Transverse colon (tissue), 4 donors: ENCODE results near the gene DEPP1. TPM values are rescaled to one million over a fixed set of nuclear protein-coding genes. Genes with fewer than 3 reads are reported as not detected.
"Not testable (repeated sequence)": the region's sequence is repeated elsewhere in the genome, so short reads cannot be mapped to it uniquely, and the experiment has no call there.

Source experiments
- DNase-seq: peaks from one replicate; pipeline ENCODE4 v3.0.0-alpha.2; 2019
- H3K27ac ChIP-seq, 4 donors: fragments of 200-600 bp; sonication (generic); 2 replicates each; pipeline ENCODE4 v1.5.1; 2016 to 2018; ENCODE audit warnings: inconsistent platforms in 4 of 4
- H3K27me3 ChIP-seq: fragments of 200-600 bp; sonication (generic); 2 replicates; pipeline ENCODE4 v1.5.1; 2017; ENCODE audit warnings: inconsistent platforms
- H3K36me3 ChIP-seq, 4 donors: fragments of 200-600 bp; sonication (generic); 2 replicates each; pipeline ENCODE4 v1.5.1; 2017 to 2019; ENCODE audit warnings: inconsistent platforms in 4 of 4
- H3K4me1 ChIP-seq, 4 donors: fragments of 200-600 bp; sonication (generic); 2 replicates each; pipeline ENCODE4 v1.5.1; 2017 to 2020; ENCODE audit warnings: inconsistent platforms in 4 of 4
- H3K4me3 ChIP-seq, 4 donors: fragments of 200-600 bp; sonication (generic); 1 replicate in 1 of 4; 2 replicates in 3 of 4; pipeline versions ENCODE4 v1.5.1 to v1.6.1; 2017 to 2019; ENCODE audit warnings: inconsistent platforms in 4 of 4
- H3K9me3 ChIP-seq, 2 donors: fragments of 200-600 bp; sonication (generic); 2 replicates each; pipeline ENCODE4 v1.5.1; 2017 to 2019; ENCODE audit warnings: inconsistent platforms in 2 of 2
- EP300 ChIP-seq: sonication (generic); formaldehyde crosslinking; IDR thresholded peaks from one replicate; pipeline ENCODE4 v1.6.1; 2017; ENCODE audit warnings: antibody characterized with exemption, low read depth
- POLR2A ChIP-seq: fragments of 450-650 bp; IDR thresholded peaks from one replicate; pipeline ENCODE4 v1.6.1; 2016; ENCODE audit warnings: antibody characterized with exemption, mild to moderate bottlenecking, moderate library complexity
- POLR2AphosphoS5 ChIP-seq, 3 donors: sonication (generic); formaldehyde crosslinking; IDR thresholded peaks; one replicate each; pipeline ENCODE4 v1.6.1; 2016; ENCODE audit warnings: antibody characterized with exemption in 3 of 3
- WGBS, 2 donors: methylation state at CpG; one replicate each; pipeline ENCODE4 v1.1.5; 2018; ENCODE audit warnings: low coverage in 1 of 2; 5-methylcytosine and 5-hydroxymethylcytosine counted together
- in situ Hi-C, 4 donors: fragments of 200-750 bp; cut with MboI; loops; one replicate each; pipeline versions ENCODE4 v1.15.0 to v1.15.1; 2017; ENCODE audit warnings: low sequenced_read_pairs in 3 of 4, low pct_ligation_motif_present in 1 of 4, low pct_unique_long_range_greater_than_20kb in 1 of 4
- intact Hi-C: fragments of 100-400 bp; cut with DNase I; formaldehyde crosslinking; loops from one replicate; pipeline ENCODE4 v1.15.1; 2023; ENCODE audit warnings: low total_unique reads
- total RNA-seq, 4 donors: library from RNA; depleted of rRNA; stranded (reverse); fragments of >200 nt; gene quantifications; one replicate each; pipeline ENCODE4 v1.1.0, GENCODE V29; 2016
- TF ChIP-seq, protein P1 (sequence below), 5 experiments: fragments of 200-600 bp in 3 of 5; fragments of 450-650 bp in 2 of 5; sonication (generic) in 3 of 5; IDR thresholded peaks; 1 replicate in 2 of 5; 2 replicates in 3 of 5; pipeline ENCODE4 v1.5.1; 2016 to 2017; ENCODE audit warnings: antibody characterized with exemption in 5 of 5, inconsistent platforms in 3 of 5, mild to moderate bottlenecking in 2 of 5, moderate library complexity in 1 of 5

DEPP1 gene, protein sequence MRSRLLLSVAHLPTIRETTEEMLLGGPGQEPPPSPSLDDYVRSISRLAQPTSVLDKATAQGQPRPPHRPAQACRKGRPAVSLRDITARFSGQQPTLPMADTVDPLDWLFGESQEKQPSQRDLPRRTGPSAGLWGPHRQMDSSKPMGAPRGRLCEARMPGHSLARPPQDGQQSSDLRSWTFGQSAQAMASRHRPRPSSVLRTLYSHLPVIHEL
- total RNA-seq, result 100 to 1,000 TPM in 2 of 4 donors, 10 to 100 TPM in 2; 14.6 to 109 (median 76.6) TPM

DNA sequence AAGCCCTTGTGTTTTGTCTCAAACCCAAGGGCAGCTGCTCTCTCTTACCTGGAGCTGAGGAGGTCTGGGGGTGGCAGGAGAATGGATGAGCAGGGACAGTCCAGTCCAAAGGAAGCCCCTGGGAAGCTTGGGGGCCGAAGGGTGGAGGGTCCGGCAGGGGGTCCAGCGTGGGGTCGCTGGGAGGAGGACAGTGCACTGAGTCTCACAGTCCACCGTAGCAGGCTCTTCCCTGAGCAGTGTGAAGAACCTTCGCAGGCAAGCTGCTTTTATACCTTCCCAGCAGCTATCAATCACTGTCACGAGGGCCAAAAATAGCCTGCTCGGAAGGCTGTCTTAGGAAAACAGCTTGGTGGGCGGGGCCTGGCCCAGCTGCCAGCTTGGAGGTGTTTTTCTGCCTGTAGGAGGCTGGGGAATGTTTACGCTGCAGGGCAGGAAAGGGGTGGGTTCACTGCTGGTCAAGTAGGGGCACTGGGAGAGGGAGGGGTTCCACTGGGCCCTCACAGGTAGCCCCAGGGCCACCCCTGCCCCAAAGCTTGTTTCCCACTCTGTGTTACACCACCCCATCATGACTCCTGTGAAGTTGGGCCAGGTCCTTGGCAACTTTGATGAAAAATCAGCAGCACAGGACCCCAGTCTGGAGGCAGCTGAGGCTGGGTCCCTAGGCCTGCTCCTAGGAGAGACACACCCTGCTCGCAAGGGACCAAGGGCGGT lies at the start of gene DEPP1:
Gene DEPP1, minus strand, starts transcription at position 240 of the 711 bp plus-strand sequence. CDS start 779 bp downstream, outside the sequence.
- H3K9me3 ChIP-seq, result no peaks in the 10 kb centered on the region
- peak within 1 kb of the TSS; percentile 87 to 95 (median 87) for H3K27ac ChIP-seq
- H3K27me3 ChIP-seq, result no peaks in the 10 kb centered on the region
- intact Hi-C loops (no loop called here), in situ Hi-C loops (no loop called here)
- no peaks in the 10 kb centered on the region for H3K36me3 ChIP-seq
- TF ChIP-seq, protein P1, sequence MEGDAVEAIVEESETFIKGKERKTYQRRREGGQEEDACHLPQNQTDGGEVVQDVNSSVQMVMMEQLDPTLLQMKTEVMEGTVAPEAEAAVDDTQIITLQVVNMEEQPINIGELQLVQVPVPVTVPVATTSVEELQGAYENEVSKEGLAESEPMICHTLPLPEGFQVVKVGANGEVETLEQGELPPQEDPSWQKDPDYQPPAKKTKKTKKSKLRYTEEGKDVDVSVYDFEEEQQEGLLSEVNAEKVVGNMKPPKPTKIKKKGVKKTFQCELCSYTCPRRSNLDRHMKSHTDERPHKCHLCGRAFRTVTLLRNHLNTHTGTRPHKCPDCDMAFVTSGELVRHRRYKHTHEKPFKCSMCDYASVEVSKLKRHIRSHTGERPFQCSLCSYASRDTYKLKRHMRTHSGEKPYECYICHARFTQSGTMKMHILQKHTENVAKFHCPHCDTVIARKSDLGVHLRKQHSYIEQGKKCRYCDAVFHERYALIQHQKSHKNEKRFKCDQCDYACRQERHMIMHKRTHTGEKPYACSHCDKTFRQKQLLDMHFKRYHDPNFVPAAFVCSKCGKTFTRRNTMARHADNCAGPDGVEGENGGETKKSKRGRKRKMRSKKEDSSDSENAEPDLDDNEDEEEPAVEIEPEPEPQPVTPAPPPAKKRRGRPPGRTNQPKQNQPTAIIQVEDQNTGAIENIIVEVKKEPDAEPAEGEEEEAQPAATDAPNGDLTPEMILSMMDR (IDR thresholded peaks at IDR 0.05), result peak in 3 of 5 experiments; percentile 20 to 59 (median 43)
- TF ChIP-seq EP300 (peak; percentile 85), POLR2AphosphoS5 (IDR thresholded peaks at IDR 0.05) (peak; percentile 99 to 100 (median 100)), POLR2A (peak; percentile 99)
- peak; percentile 94 for DNase-seq
- peak within 1 kb of the TSS; percentile 30 to 59 (median 50) for H3K4me3 ChIP-seq
- 23% methylated on average over 12 of the region's 12 CpGs; no CpG with 5 or more reads in 1 of the 2 donors for WGBS, 2 donors
- H3K4me1 ChIP-seq, result peaks cover 35 to 80% (median 65%) of the 10 kb centered on the region in 4 donors

DNA sequence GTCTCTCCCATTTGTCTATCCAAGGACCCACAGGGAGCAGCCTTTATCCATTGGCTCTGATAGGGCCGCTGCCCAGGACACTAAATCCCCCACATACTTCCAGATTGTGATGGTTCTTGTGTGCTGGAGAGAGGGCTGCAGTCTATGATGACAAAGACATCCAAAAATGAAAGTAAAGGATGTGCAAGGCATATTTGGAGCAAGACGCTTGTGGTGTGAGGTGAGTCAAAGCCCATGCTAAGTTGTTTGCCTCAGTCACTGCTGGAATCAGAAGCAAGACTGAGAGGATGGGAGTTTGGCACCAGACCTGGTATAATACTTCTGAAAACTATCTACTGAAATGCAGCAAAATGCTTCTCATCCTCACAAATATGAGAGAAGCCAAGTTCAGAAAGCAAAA lies 44.8 kb upstream of the DEPP1 start:
- Histone ChIP-seq H3K4me1 (no peaks in the 10 kb centered on the region), H3K27me3 (no peaks in the 10 kb centered on the region), H3K9me3 (no peaks in the 10 kb centered on the region), H3K36me3 (no peaks in the 10 kb centered on the region), H3K27ac (no peak overlapping the region), H3K4me3 (no peak overlapping the region)
- TF ChIP-seq EP300, result no peak
- DNase-seq, result no peak
- intact Hi-C loops (no loop called here), in situ Hi-C loops (no loop called here)
- 79 to 88% methylated on average over 2 of the region's 2 CpGs for WGBS, 2 donors

DNA sequence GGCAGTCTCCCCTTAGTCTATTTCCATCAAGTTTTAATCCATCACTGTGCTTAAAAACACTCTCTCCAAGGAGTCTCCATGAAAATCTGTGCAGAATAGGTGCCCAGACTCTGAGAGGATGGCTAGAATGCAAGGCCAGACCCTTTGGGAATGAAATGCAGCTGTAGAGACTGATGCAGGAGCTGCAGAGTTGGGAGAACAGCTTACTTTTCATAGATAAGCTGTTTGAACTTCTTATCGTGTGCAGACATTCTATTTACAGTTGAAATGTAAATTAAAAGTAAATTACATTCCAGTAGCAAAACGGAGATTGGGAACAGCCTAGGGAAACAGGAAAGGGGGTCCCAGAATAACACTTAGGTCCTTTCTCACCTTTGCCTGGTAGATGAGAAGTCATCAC lies 37.0 kb upstream of the DEPP1 start:
- TF ChIP-seq POLR2AphosphoS5 (IDR thresholded peaks at IDR 0.05) (no peak), EP300 (no peak), POLR2A (no peak)
- TF ChIP-seq, protein P1 (IDR thresholded peaks at IDR 0.05), result no peak
- in situ Hi-C loops, result no loop called here

DNA sequence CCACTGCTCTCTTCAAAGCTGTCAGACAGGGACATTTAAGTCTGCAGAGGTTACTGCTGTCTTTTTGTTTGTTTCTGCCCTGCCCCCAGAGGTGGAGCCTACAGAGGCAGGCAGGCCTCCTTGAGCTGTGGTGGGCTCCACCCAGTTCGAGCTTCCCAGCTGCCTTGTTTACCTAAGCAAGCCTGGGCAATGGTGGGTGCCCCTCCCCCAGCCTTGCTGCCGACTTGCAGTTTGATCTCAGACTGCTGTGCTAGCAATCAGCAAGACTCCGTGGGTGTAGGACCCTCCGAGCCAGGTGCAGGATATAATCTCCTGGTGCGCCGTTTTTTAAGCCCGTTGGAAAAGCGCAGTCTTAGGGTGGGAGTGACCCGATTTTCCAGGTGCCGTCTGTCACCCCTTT lies 35.9 kb upstream of the DEPP1 start:
- H3K27ac ChIP-seq, DNase-seq, H3K4me1 ChIP-seq, H3K4me3 ChIP-seq, H3K36me3 ChIP-seq, H3K9me3 ChIP-seq, intact Hi-C loops, in situ Hi-C loops, H3K27me3 ChIP-seq: not testable (repeated sequence)
- 78 to 100% methylated on average over 3 to 10 of the region's 10 CpGs for WGBS, 2 donors

More for the DNA sequence above, 37.0 kb upstream of the DEPP1 start:
- no peak for DNase-seq
- WGBS, 2 donors, result 29 to 40% methylated on average over 2 of the region's 2 CpGs
- intact Hi-C loops, result no loop called here
- no peaks in the 10 kb centered on the region for H3K27me3 ChIP-seq
- H3K4me3 ChIP-seq, result no peak overlapping the region
- H3K36me3 ChIP-seq, result no peaks in the 10 kb centered on the region
- H3K9me3 ChIP-seq, result no peaks in the 10 kb centered on the region
- no peaks in the 10 kb centered on the region for H3K4me1 ChIP-seq
- H3K27ac ChIP-seq, result no peak overlapping the region

DNA sequence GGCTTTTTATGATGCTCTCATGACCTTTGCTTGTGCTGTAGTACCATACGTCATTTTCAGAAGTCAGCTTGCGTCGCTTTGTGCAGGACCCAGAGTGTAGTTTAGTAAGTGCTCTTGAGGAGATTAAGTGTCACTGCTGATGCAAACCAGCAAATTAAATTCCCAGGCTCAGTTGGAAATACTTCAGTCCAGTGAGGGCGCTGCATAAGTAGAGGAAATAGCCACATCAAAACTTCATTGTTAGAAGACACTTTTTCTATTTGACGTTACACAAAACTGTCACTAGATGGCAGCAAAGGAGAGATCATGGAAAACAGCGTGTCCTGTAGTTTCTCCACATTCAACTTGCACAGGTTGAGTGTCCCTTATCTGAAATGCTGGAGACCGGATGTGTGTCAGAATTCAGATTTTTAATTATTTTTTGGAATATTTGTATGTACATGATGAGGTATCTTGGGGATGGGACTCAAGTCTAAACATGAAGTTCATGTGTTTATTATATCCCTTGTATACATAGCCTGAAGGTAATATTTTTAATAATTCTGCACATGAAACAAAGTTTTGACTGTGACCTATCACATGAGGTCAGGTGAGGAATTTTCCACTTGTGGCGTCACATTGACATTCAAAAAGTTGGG lies 30.0 kb upstream of the DEPP1 start:
- in situ Hi-C loops, result no loop called here
- no peak overlapping the region for H3K4me3 ChIP-seq
- no peak overlapping the region for H3K27ac ChIP-seq
- no peaks in the 10 kb centered on the region for H3K9me3 ChIP-seq
- WGBS, 2 donors, result 7 to 20% methylated on average over 7 to 8 of the region's 8 CpGs
- intact Hi-C loops, result no loop called here
- TF ChIP-seq POLR2AphosphoS5 (IDR thresholded peaks at IDR 0.05) (no peak), EP300 (no peak), POLR2A (no peak)
- TF ChIP-seq, protein P1 (IDR thresholded peaks at IDR 0.05), result peak; percentile 65 to 80 (median 71)
- H3K4me1 ChIP-seq, result peaks cover 0 to 20% (median 2%) of the 10 kb centered on the region in 4 donors
- peaks cover 0 to 6% (median 3%) of the 10 kb centered on the region in 4 donors for H3K36me3 ChIP-seq
- no peaks in the 10 kb centered on the region for H3K27me3 ChIP-seq
- no peak for DNase-seq
